Smooth muscle cell (in vitro differentiated cells): Measurements from ENCODE around the gene NUDT16L1. TPM values are rescaled to one million over a fixed set of nuclear protein-coding genes. Genes with fewer than 3 reads are reported as not detected.
"Not testable (repeated sequence)": the region's sequence is repeated elsewhere in the genome, so short reads cannot be mapped to it uniquely, and the experiment has no call there.

Experiments used
- DNase-seq: peaks from one replicate; lab custom pipeline; 2025; ENCODE audit not compliant: unreplicated experiment; lab: John Stamatoyannopoulos, UW
- H2AFZ ChIP-seq: fragments of 200-600 bp; sonication (generic); 2 replicates; pipeline ENCODE4 v1.6.0; 2016; ENCODE audit warnings: antibody characterized with exemption, low read depth, mild to moderate bottlenecking
- H3F3A ChIP-seq: fragments of 200-600 bp; sonication (generic); 2 replicates; pipeline ENCODE4 v1.6.0; 2017; ENCODE audit warnings: antibody characterized with exemption, low read depth
- H3K27ac ChIP-seq: fragments of 200-600 bp; sonication (generic); 2 replicates; pipeline ENCODE4 v1.5.1; 2016; ENCODE audit warnings: low read depth, mild to moderate bottlenecking
- H3K27me3 ChIP-seq: fragments of 200-600 bp; sonication (generic); 2 replicates; pipeline ENCODE4 v1.6.1; 2016; ENCODE audit warnings: low read depth, mild to moderate bottlenecking
- H3K36me3 ChIP-seq: fragments of 200-600 bp; sonication (generic); 2 replicates; pipeline ENCODE4 v1.5.1; 2016; ENCODE audit warnings: low read depth
- H3K4me1 ChIP-seq: fragments of 200-600 bp; sonication (generic); 2 replicates; pipeline ENCODE4 v1.5.1; 2016; ENCODE audit warnings: low read depth
- H3K4me2 ChIP-seq: fragments of 200-600 bp; sonication (generic); 2 replicates; pipeline ENCODE4 v1.6.0; 2016; ENCODE audit warnings: mild to moderate bottlenecking
- H3K4me3 ChIP-seq: fragments of 200-600 bp; sonication (generic); 2 replicates; pipeline ENCODE4 v1.5.1; 2016; ENCODE audit warnings: mild to moderate bottlenecking
- H3K79me2 ChIP-seq: fragments of 200-600 bp; sonication (generic); 2 replicates; pipeline ENCODE4 v1.6.0; 2016; ENCODE audit warnings: low read depth, mild to moderate bottlenecking
- H3K9ac ChIP-seq: fragments of 200-600 bp; sonication (generic); 2 replicates; pipeline ENCODE4 v1.6.0; 2016; ENCODE audit warnings: low read depth
- H3K9me3 ChIP-seq: fragments of 200-600 bp; sonication (generic); replicated peaks from 2 replicates; pipeline ENCODE4 v1.5.1; 2016; ENCODE audit warnings: low read depth
- H4K20me1 ChIP-seq: fragments of 200-600 bp; sonication (generic); 2 replicates; pipeline ENCODE4 v1.6.0; 2016; ENCODE audit warnings: low read depth
- CTCF ChIP-seq: fragments of 200-600 bp; sonication (generic); IDR thresholded peaks from 2 replicates; pipeline ENCODE4 v1.5.1; 2017; ENCODE audit warnings: borderline replicate concordance, mild to moderate bottlenecking, antibody characterized with exemption; ENCODE audit not compliant: insufficient read depth, poor library complexity, severe bottlenecking
- WGBS: methylation state at CpG from one replicate; pipeline ENCODE4 v1.1.7; 2016; ENCODE audit warnings: low lambda C conversion rate; 5-methylcytosine and 5-hydroxymethylcytosine counted together
- polyA plus RNA-seq: library from polyadenylated mRNA; unstranded; fragments of >200 nt; fragmentation: Nextera tagmentation; extraction: Ambion mirVana; gene quantifications from 2 replicates; pipeline ENCODE4 v1.2.1, GENCODE V29; 2016
- total RNA-seq: library from RNA; depleted of rRNA; stranded (reverse); fragments of >200 nt; gene quantifications from 2 replicates; pipeline ENCODE4 v1.2.3, GENCODE V29; 2014

Gene NUDT16L1
- total and polyA plus RNA-seq, 2 experiments from 2014 or later: 17.6 to 48.3 TPM

- H3K79me2 ChIP-seq: peaks cover 45% of the 10 kb centered on the region
These were observed 44.4 kb upstream of the NUDT16L1 start for GRCh38 chr16:4648917-4649316.

GRCh38 chr16:4649744-4650442 lies 43.5 kb upstream of the NUDT16L1 start:
- Histone ChIP-seq H3K4me3 (no peak overlapping the region), H3K27me3 (no peaks in the 10 kb centered on the region), H3K9ac (no peak overlapping the region), H3K9me3 (no peaks in the 10 kb centered on the region), H3K4me1 (no peaks in the 10 kb centered on the region), H4K20me1 (peaks cover 89% of the 10 kb centered on the region), H3K4me2 (no peak overlapping the region), H3F3A (no peaks in the 10 kb centered on the region), H2AFZ (no peak overlapping the region), H3K79me2 (peaks cover 35% of the 10 kb centered on the region), H3K27ac (no peak overlapping the region), H3K36me3 (no peaks in the 10 kb centered on the region)
- WGBS: 97% methylated on average over 25 of the region's 25 CpGs
- DNase-seq: no peak
- TF ChIP-seq CTCF: no peak

More at GRCh38 chr16:4648917-4649316, 44.4 kb upstream of the NUDT16L1 start:
- Histone ChIP-seq H3K36me3 (no peaks in the 10 kb centered on the region), H3F3A (no peaks in the 10 kb centered on the region), H3K4me1 (no peaks in the 10 kb centered on the region), H4K20me1 (peaks cover 89% of the 10 kb centered on the region), H3K9ac (no peak overlapping the region), H3K27me3 (no peaks in the 10 kb centered on the region), H3K4me2 (no peak overlapping the region), H3K4me3 (no peak overlapping the region), H2AFZ (no peak overlapping the region), H3K9me3 (no peaks in the 10 kb centered on the region), H3K27ac (no peak overlapping the region)
- no peak for TF ChIP-seq CTCF
- 97% methylated on average over 13 of the region's 13 CpGs for WGBS
- DNase-seq: no peak

- WGBS: 93% methylated on average over 15 of the region's 15 CpGs
- H3K4me1 ChIP-seq, H3K27me3 ChIP-seq, H2AFZ ChIP-seq, H3K36me3 ChIP-seq, H3K9me3 ChIP-seq, H3K27ac ChIP-seq, H3F3A ChIP-seq, H3K4me3 ChIP-seq, DNase-seq, H3K9ac ChIP-seq, H3K4me2 ChIP-seq: not testable (repeated sequence)
- Histone ChIP-seq H4K20me1 (peaks cover 89% of the 10 kb centered on the region), H3K79me2 (peaks cover 28% of the 10 kb centered on the region)
- TF ChIP-seq CTCF: peak; percentile 72
These were observed 42.8 kb upstream of the NUDT16L1 start for GRCh38 chr16:4650443-4651074.
